Ovary (tissue), 9 donors: ENCODE data around the gene ADGB. TPM values are rescaled to one million over a fixed set of nuclear protein-coding genes. Genes with fewer than 3 reads are reported as not detected.

Experiments used
- DNase-seq, 5 donors: peaks; one replicate each; pipeline ENCODE4 v3.0.0-alpha.2; 2019 to 2020
- H3K27ac ChIP-seq, 2 donors: fragments of 200-600 bp; one replicate each; pipeline versions ENCODE4 v1.5.1 to v1.8.0; 2019 to 2022
- H3K27me3 ChIP-seq: fragments of 200-600 bp; one replicate; pipeline ENCODE4 v1.8.0; 2022
- H3K36me3 ChIP-seq: fragments of 200-600 bp; sonication (generic); one replicate; pipeline ENCODE4 v1.5.1; 2019
- H3K4me1 ChIP-seq: one replicate; pipeline ENCODE4 v1.8.1; 2013; ENCODE audit warnings: mild to moderate bottlenecking, moderate library complexity; ENCODE audit not compliant: insufficient read depth
- H3K4me3 ChIP-seq: fragments of 200-600 bp; sonication (generic); one replicate; pipeline ENCODE4 v1.5.1; 2017
- H3K9me3 ChIP-seq, 2 donors: fragments of 200-600 bp in 1 of 2; sonication (generic) in 1 of 2; one replicate each; pipeline versions ENCODE4 v1.5.1 to v1.8.1; 2013 to 2019; ENCODE audit warnings: mild to moderate bottlenecking in 1 of 2, moderate library complexity in 1 of 2
- EP300 ChIP-seq: sonication (generic); formaldehyde crosslinking; IDR thresholded peaks from one replicate; pipeline ENCODE4 v1.6.1; 2017; ENCODE audit warnings: antibody characterized with exemption
- POLR2A ChIP-seq: fragments of 450-650 bp; IDR thresholded peaks from one replicate; pipeline ENCODE4 v1.6.1; 2017; ENCODE audit warnings: antibody characterized with exemption, mild to moderate bottlenecking, moderate library complexity
- WGBS, 3 donors: extraction: QIAGEN DNeasy Blood & Tissue Kit in 1 of 3; methylation state at CpG; one replicate each; pipeline versions ENCODE4 v1.1.5 to v1.1.7; 2013 to 2017; 5-methylcytosine and 5-hydroxymethylcytosine counted together
- intact Hi-C, 4 donors: fragments of 100-400 bp; cut with DNase I; formaldehyde crosslinking; loops; one replicate each; pipeline versions ENCODE4 v1.11.0 to v1.15.1; 2022 to 2023
- polyA plus RNA-seq, 2 donors: library from polyadenylated mRNA; stranded (reverse); fragments of 200-250 nt in 1 of 2; fragments of 350-450 nt in 1 of 2; fragmentation: Illumina TruSeq in 1 of 2; extraction: RNeasy Lipid Tissue Mini Kit (QIAGEN cat#74804) in 1 of 2; gene quantifications; one replicate each; pipeline ENCODE4 v1.2.3, GENCODE V29; 2013 to 2014
- total RNA-seq, 7 donors: library from RNA; depleted of rRNA in 2 of 7; stranded (reverse); fragments of >200 nt in 2 of 7; fragmentation: NEBNext Ultra II Directional in 3 of 7; extraction: Animal tissue kit (Norgen Biotek cat#: 25700) in 3 of 7; gene quantifications; one replicate each; pipeline versions ENCODE4 v1.1.0 to v1.2.4, GENCODE V29; 2016 to 2023
- TF ChIP-seq, protein P1 (sequence below), 3 donors: fragments of 450-650 bp in 2 of 3; fragments of 200-600 bp in 1 of 3; IDR thresholded peaks; one replicate each; pipeline versions ENCODE4 v1.5.1 to v1.8.0; 2016 to 2022; ENCODE audit warnings: antibody characterized with exemption in 3 of 3, mild to moderate bottlenecking in 1 of 3
- donor health status: DM: no; HTN: no; CAD: no; lungs with moderate emphysema.
- donor health status: DM: no; HTN: no; CAD: no.
- donor health status: Bipolar disorder and iron deficiency.
- donor health status: DM: yes; HTN: yes; CAD: no.
- donor health status: DM: no; HTN: no; CAD: no.
- donor health status: DM: yes; HTN: yes; CAD: no.

The ADGB gene
- total and polyA plus RNA-seq, 9 donors: 0.60 to 16.5 (median 0.72) TPM; not detected in 4

DNA sequence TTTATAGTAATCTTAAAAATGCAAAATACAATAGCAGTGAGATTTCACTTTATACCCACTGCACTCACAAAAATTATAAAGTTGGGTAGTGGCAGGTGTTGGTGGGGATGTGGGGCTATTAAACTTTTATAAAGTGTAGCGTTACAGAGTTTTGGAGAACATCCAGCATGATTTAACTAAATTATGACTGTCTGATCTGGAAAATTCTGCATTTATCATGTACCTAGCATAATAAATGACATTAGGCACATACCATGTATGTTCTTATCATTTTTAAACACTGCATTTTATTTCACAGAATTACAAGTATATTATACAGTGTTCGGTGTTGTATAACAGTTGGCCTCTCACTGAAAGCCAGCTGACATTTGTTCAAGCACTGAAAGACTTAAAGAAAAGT lies 169.9 kb downstream of the ADGB start:
- TF ChIP-seq, protein P1, sequence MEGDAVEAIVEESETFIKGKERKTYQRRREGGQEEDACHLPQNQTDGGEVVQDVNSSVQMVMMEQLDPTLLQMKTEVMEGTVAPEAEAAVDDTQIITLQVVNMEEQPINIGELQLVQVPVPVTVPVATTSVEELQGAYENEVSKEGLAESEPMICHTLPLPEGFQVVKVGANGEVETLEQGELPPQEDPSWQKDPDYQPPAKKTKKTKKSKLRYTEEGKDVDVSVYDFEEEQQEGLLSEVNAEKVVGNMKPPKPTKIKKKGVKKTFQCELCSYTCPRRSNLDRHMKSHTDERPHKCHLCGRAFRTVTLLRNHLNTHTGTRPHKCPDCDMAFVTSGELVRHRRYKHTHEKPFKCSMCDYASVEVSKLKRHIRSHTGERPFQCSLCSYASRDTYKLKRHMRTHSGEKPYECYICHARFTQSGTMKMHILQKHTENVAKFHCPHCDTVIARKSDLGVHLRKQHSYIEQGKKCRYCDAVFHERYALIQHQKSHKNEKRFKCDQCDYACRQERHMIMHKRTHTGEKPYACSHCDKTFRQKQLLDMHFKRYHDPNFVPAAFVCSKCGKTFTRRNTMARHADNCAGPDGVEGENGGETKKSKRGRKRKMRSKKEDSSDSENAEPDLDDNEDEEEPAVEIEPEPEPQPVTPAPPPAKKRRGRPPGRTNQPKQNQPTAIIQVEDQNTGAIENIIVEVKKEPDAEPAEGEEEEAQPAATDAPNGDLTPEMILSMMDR (IDR thresholded peaks at IDR 0.05): no peak
- TF ChIP-seq POLR2A (no peak), EP300 (no peak)
- WGBS, 3 donors: 49 to 57% (median 50%) methylated on average over 2 of the region's 2 CpGs
- H3K27me3 ChIP-seq: no peaks in the 10 kb centered on the region
- no peaks in the 10 kb centered on the region for H3K9me3 ChIP-seq
- H3K4me1 ChIP-seq: no peaks in the 10 kb centered on the region
- no peak overlapping the region for H3K4me3 ChIP-seq
- intact Hi-C loops: no loop called here
- no peaks in the 10 kb centered on the region for H3K36me3 ChIP-seq
- DNase-seq: no peak
- no peak overlapping the region for H3K27ac ChIP-seq

DNA sequence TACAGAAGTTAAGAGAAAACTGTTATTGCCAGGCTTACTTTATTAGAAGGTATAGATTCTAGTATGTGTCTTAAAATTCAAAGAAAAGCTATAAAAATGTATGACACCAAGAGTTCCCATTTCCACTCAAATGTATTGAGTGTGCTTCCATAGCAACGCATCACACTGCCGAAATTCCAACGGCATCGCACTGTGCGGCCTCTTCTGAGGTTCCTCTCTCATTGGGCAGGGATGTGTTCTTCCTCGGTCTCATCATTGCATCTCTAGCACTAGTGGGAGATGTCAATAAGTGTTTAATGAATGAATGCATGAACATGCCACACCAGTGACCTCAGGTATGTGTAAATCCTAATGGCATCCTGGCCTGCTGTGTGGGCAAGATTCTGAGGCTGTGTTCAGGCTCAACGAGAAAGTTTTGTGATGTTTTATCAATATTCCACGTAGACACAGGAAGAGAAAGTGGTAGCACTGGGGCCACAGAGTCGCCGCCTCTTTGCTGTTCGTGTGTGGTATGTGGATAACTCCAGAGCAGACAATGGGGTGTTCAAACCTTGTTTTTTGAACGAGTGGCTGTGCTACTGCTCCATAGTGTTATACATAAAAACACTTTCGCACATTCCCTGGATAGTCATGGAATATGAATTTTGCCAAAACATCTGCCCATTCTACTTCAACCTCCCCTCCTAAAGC lies 171.6 kb downstream of the ADGB start:
- no peak overlapping the region for H3K4me3 ChIP-seq
- H3K27me3 ChIP-seq: peaks cover 4% of the 10 kb centered on the region
- intact Hi-C loops: no loop called here
- no peaks in the 10 kb centered on the region for H3K36me3 ChIP-seq
- H3K27ac ChIP-seq: no peak overlapping the region
- no peaks in the 10 kb centered on the region for H3K9me3 ChIP-seq
- H3K4me1 ChIP-seq: no peaks in the 10 kb centered on the region
- DNase-seq: no peak
- WGBS, 3 donors: 88 to 92% (median 91%) methylated on average over 13 of the region's 13 CpGs
- TF ChIP-seq POLR2A: no peak
- no peak for TF ChIP-seq EP300
- TF ChIP-seq, protein P1 (IDR thresholded peaks at IDR 0.05): no peak

DNA sequence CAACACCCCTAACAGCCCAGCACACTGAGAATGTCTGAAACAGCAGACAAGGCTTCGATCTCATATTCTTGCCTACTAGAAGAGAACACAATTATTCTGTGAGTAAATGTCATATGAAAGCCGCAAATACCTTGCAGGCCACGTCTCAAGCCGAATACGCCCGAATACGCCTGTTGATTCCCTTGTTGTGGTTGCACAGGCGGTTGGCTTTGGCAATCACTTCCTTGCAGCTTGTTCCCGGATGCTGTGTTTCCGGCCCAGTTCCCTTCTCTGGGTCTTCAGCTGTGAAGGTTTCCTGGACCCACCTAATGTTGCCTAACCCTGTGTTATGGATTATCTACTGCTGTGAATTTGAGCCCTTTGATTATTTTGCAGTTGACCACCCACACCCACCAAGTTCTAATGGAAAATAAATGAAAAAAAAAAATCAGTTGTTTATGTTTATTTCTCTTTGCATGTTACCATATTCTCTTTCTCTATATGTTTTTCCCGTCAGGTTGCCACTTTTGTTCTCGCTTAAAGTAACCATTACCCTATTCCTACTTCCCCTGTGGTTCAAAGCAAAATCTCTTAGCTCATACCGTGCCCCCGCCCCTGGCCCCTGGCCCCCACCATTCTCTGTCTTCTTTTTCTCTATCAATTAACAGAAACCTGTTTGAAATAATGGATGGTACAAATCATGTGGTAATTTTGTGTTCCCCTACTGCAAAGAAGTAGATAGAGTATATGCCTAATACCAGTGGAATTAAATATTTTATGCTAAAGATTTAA lies 172.4 kb downstream of the ADGB start:
- no peaks in the 10 kb centered on the region for H3K36me3 ChIP-seq
- TF ChIP-seq, protein P1 (IDR thresholded peaks at IDR 0.05): no peak
- no peak for TF ChIP-seq EP300
- no peak for TF ChIP-seq POLR2A
- 82 to 90% (median 86%) methylated on average over 14 of the region's 14 CpGs for WGBS, 3 donors
- peaks cover 4% of the 10 kb centered on the region for H3K27me3 ChIP-seq
- no peak overlapping the region for H3K27ac ChIP-seq
- DNase-seq: peak in 2 of 5 donors; percentile 7 to 23
- H3K4me3 ChIP-seq: no peak overlapping the region
- intact Hi-C loops: no loop called here
- H3K4me1 ChIP-seq: no peaks in the 10 kb centered on the region
- no peaks in the 10 kb centered on the region for H3K9me3 ChIP-seq

DNA sequence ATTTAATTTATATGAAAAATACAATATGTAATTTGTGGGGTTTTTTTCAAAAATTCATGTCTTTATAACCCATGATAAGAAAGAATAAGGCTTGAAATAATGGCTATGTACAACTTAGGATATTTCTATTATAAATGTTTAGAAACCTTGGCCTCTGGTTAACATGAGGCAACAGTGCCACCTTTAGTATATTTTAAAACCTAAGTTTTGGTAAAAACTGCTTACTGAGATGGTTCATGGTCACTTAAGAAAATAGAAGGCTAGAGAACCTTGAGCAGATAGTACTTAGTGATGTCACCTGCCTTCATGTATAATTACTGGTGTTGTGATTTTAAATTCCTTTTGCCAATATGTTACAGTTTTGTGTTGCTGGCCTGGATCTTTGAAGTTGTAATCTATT lies 176.4 kb downstream of the ADGB start:
- H3K9me3 ChIP-seq: no peaks in the 10 kb centered on the region
- no peaks in the 10 kb centered on the region for H3K36me3 ChIP-seq
- intact Hi-C loops: no loop called here
- peaks cover 4% of the 10 kb centered on the region for H3K27me3 ChIP-seq
- H3K4me1 ChIP-seq: no peaks in the 10 kb centered on the region
- TF ChIP-seq POLR2A: no peak
- TF ChIP-seq EP300: no peak
- TF ChIP-seq, protein P1 (IDR thresholded peaks at IDR 0.05): no peak
- no peak overlapping the region for H3K27ac ChIP-seq
- DNase-seq: no peak
- no peak overlapping the region for H3K4me3 ChIP-seq
